DND-41 (cell line): ENCODE results near the gene TET1.
"Not testable (repeated sequence)": the region's sequence is repeated elsewhere in the genome, so short reads cannot be mapped to it uniquely, and the experiment has no call there.

ENCODE experiments used
- ATAC-seq: fragments of 200-7000 bp; cut with Tn5 transposase; 3 replicates; pipeline ENCODE4 v1.9.1; 2021; ENCODE audit warnings: low read depth; ENCODE audit not compliant: insufficient read depth
- DNase-seq: peaks from one replicate; pipeline ENCODE4 v3.0.0-alpha.2; 2020
- H2AFZ ChIP-seq: 2 replicates; pipeline ENCODE4 v1.6.0; 2012; ENCODE audit warnings: low read depth, low read length
- H3K27ac ChIP-seq: 2 replicates; pipeline ENCODE4 v1.5.1; 2012; ENCODE audit warnings: low read length, inconsistent platforms
- H3K27me3 ChIP-seq: fragments of 200-600 bp; sonication (generic); 2 replicates; pipeline ENCODE4 v1.6.0; 2012; ENCODE audit warnings: low read length, mild to moderate bottlenecking, inconsistent platforms; ENCODE audit not compliant: insufficient read depth, poor library complexity
- H3K36me3 ChIP-seq: 2 replicates; pipeline ENCODE4 v1.5.1; 2012; ENCODE audit warnings: low read length, inconsistent platforms; ENCODE audit not compliant: insufficient read depth
- H3K4me1 ChIP-seq: 2 replicates; pipeline ENCODE4 v1.5.1; 2012; ENCODE audit warnings: mild to moderate bottlenecking, low read length; ENCODE audit not compliant: insufficient read depth
- H3K4me2 ChIP-seq: 2 replicates; pipeline ENCODE4 v1.6.0; 2012; ENCODE audit warnings: mild to moderate bottlenecking, moderate library complexity, low read length, inconsistent platforms; ENCODE audit not compliant: insufficient read depth
- H3K4me3 ChIP-seq, 2 experiments: fragments of 200-600 bp in 1 of 2; shearing (Covaris generic) in 1 of 2; 2 replicates each; pipeline ENCODE4 v1.5.1; 2012 to 2016; ENCODE audit warnings: inconsistent platforms in 2 of 2, low read length in 2 of 2, mild to moderate bottlenecking in 2 of 2, low read depth in 1 of 2, moderate library complexity in 1 of 2
- H3K79me2 ChIP-seq: 2 replicates; pipeline ENCODE4 v1.6.0; 2012; ENCODE audit warnings: low read length, inconsistent platforms; ENCODE audit not compliant: insufficient read depth
- H3K9ac ChIP-seq: 2 replicates; pipeline ENCODE4 v1.6.0; 2012; ENCODE audit warnings: low read depth, mild to moderate bottlenecking, inconsistent platforms, low read length, moderate library complexity
- H3K9me3 ChIP-seq: 2 replicates; pipeline ENCODE4 v1.5.1; 2012; ENCODE audit warnings: low read length, moderate library complexity, mild to moderate bottlenecking, inconsistent platforms; ENCODE audit not compliant: insufficient read depth, severe bottlenecking
- H4K20me1 ChIP-seq: 2 replicates; pipeline ENCODE4 v1.6.0; 2012; ENCODE audit warnings: low read length; ENCODE audit not compliant: insufficient read depth
- EZH2 ChIP-seq: IDR thresholded peaks from 3 replicates; pipeline ENCODE4 v1.6.1; 2012; ENCODE audit warnings: borderline replicate concordance, low read depth, mild to moderate bottlenecking, moderate library complexity, low read length, inconsistent platforms; ENCODE audit not compliant: severe bottlenecking
- TF ChIP-seq, protein P1 (sequence below): IDR thresholded peaks from 2 replicates; pipeline ENCODE4 v1.5.1; 2012; ENCODE audit warnings: borderline replicate concordance, low read length, moderate library complexity, mild to moderate bottlenecking; ENCODE audit not compliant: poor library complexity, severe bottlenecking; ENCODE audit errors: extremely low read depth

Gene TET1

DNA sequence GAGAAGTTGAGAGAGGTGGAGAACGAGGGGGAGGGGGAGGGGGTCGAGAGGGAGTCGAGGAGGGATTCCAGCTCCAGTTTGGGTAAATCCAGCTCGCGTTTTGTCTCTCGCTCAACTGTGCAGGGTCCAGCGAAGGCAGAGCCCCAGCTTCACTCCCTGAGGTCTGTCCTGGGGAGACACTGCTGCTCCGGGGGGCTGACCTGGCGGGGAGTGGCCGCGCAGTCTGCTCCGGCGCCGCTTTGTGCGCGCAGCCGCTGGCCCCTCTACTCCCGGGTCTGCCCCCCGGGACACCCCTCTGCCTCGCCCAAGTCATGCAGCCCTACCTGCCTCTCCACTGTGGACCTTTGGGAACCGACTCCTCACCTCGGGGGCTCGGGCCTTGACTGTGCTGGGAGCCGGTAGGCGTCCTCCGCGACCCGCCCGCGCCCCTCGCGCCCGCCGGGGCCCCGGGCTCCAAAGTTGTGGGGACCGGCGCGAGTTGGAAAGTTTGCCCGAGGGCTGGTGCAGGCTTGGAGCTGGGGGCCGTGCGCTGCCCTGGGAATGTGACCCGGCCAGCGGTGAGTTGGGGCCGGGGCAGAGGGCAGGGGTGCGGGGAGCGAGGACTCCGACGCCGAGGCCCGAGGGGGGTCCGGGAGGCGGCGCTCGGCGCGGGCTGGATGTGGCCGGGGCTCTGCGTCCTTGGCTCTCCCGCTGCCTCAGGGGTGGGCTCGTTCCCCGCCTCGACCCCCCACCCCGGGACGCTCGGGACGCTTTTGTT is at the start of gene TET1:
TET1 (plus strand) TSS at position 152 of the 757 bp plus-strand sequence. CDS start 12,002 bp downstream, outside the sequence.
- Histone ChIP-seq H2AFZ (peak within 1 kb of the TSS; percentile 95), H3K4me2 (peak within 1 kb of the TSS; percentile 76), H3K27me3 (peaks cover 20% of the 10 kb centered on the region), H3K9me3 (no peaks in the 10 kb centered on the region), H3K79me2 (peaks cover 24% of the 10 kb centered on the region), H3K36me3 (no peaks in the 10 kb centered on the region; the same call in 1 of the 2 replicates), H3K27ac (peak within 1 kb of the TSS; percentile 57; the same call in 1 of the 2 replicates), H4K20me1 (no peaks in the 10 kb centered on the region), H3K4me3 (peak within 1 kb of the TSS; percentile 67 to 97), H3K4me1 (peaks cover 45% of the 10 kb centered on the region), H3K9ac (peak within 1 kb of the TSS; percentile 89)
- DNase-seq (peak; percentile 57), ATAC-seq (peak; percentile 60)
- TF ChIP-seq EZH2 = peak; percentile 95
- TF ChIP-seq, protein P1, sequence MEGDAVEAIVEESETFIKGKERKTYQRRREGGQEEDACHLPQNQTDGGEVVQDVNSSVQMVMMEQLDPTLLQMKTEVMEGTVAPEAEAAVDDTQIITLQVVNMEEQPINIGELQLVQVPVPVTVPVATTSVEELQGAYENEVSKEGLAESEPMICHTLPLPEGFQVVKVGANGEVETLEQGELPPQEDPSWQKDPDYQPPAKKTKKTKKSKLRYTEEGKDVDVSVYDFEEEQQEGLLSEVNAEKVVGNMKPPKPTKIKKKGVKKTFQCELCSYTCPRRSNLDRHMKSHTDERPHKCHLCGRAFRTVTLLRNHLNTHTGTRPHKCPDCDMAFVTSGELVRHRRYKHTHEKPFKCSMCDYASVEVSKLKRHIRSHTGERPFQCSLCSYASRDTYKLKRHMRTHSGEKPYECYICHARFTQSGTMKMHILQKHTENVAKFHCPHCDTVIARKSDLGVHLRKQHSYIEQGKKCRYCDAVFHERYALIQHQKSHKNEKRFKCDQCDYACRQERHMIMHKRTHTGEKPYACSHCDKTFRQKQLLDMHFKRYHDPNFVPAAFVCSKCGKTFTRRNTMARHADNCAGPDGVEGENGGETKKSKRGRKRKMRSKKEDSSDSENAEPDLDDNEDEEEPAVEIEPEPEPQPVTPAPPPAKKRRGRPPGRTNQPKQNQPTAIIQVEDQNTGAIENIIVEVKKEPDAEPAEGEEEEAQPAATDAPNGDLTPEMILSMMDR = peak; percentile 2

DNA sequence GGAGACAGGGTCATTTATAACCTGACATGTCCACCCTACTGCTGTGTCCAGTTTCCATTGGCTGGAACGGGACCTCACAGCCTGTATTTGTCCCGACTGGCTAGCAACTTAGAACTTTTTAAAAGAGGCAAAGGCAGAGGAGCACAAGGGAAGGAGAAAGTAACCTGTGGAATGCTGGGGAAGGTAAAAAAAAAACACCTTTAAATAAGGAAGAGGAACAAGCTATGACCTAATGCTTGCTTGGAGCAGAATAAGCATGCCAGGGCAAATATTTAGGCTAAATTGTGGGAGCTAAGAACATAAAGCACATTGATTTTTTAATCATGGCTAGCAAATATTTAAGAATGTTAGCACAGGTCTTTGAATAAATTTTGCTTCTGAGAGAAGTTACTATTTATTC is 43.9 kb upstream of the TET1 start:
- H4K20me1 ChIP-seq, H3K9ac ChIP-seq, ATAC-seq, H3K27ac ChIP-seq, H3K27me3 ChIP-seq, H3K9me3 ChIP-seq, H2AFZ ChIP-seq, H3K79me2 ChIP-seq, DNase-seq, H3K4me1 ChIP-seq, H3K4me2 ChIP-seq, H3K4me3 ChIP-seq, H3K36me3 ChIP-seq: not testable (repeated sequence)

DNA sequence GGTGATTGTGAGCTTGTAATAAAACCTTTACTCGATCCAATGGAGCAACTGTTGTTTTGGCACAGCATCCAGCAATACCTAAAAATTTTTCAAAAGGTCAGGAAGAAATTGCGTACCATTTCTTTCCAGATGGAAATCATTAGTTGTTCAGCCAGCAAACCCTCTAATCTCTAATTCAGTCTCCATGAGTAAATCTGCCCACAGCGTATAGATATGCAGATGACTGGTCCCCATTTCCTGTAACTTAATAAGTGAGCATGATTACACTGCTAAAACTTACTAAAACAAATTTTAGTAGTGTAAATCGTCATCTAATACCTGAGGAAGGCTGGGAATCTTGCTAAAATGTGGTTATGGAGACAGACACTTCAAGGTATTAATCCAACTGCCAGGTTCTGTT is 43.4 kb upstream of the TET1 start:
- Histone ChIP-seq H2AFZ (no peak overlapping the region), H3K27ac (no peak overlapping the region), H3K9me3 (no peaks in the 10 kb centered on the region), H3K79me2 (peaks cover 9% of the 10 kb centered on the region; the same call in 1 of the 2 replicates), H3K4me3 (no peak overlapping the region), H3K27me3 (no peaks in the 10 kb centered on the region), H3K4me2 (no peak overlapping the region), H4K20me1 (no peaks in the 10 kb centered on the region), H3K9ac (no peak overlapping the region), H3K4me1 (no peaks in the 10 kb centered on the region), H3K36me3 (0 out of 2 replicates have a peak, but pooled peaks cover 7% of the 10 kb centered on the region)
- DNase-seq = no peak
- TF ChIP-seq, protein P1 = no peak
- no peak for ATAC-seq

DNA sequence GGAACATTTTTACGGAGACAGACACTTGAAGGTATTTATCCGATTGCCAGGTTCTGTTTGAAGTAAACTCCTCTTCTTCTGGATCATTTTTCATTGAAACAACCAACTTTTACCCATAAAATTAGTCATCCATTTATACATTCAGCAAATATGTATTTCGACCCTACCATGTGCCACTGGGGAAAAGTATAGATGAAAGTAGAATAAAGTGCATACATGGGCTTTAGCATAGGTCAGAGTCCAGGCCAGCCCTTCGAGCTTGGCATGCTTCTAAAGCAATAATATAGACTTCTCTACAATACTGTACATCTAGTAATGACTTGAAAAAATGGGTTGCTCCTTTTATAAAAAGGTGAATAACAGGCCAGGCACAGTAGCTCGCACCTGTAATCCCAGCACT is 42.9 kb upstream of the TET1 start:
- ATAC-seq (no peak), DNase-seq (no peak)
- Histone ChIP-seq H3K27ac (no peak overlapping the region), H3K4me3 (no peak overlapping the region), H3K9ac (no peak overlapping the region), H3K79me2 (peaks cover 9% of the 10 kb centered on the region), H3K4me1 (no peaks in the 10 kb centered on the region), H2AFZ (no peak overlapping the region), H3K36me3 (peaks cover 7% of the 10 kb centered on the region; the same call in 1 of the 2 replicates), H4K20me1 (no peaks in the 10 kb centered on the region), H3K4me2 (no peak overlapping the region), H3K9me3 (no peaks in the 10 kb centered on the region), H3K27me3 (no peaks in the 10 kb centered on the region)
- TF ChIP-seq, protein P1 = no peak
- no peak for TF ChIP-seq EZH2

DNA sequence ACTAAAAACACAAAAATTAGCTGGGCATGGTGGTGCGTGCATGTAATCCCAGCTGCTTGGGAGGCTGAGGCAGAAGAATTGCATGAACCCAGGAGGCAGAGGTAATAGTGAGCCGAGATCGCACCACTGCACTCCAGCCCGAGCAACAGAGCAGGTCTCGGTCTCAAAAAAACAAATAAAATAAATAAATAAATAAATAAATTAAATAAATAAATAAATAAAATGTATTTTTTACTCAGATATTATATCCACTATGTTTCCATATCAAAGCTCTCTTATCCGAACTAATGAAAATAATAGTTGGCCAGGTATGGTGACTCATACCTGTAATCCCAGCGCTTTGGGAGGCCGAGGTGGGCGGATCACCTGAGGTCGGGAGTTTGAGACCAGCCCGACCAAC is 41.5 kb upstream of the TET1 start:
- H3K27ac ChIP-seq, H3K4me3 ChIP-seq, H3K4me1 ChIP-seq, H3K9ac ChIP-seq, DNase-seq, H3K9me3 ChIP-seq, H2AFZ ChIP-seq, H4K20me1 ChIP-seq, H3K27me3 ChIP-seq, H3K4me2 ChIP-seq, ATAC-seq: not testable (repeated sequence)
- peaks cover 16% of the 10 kb centered on the region for H3K36me3 ChIP-seq
- peaks cover 16% of the 10 kb centered on the region for H3K79me2 ChIP-seq

DNA sequence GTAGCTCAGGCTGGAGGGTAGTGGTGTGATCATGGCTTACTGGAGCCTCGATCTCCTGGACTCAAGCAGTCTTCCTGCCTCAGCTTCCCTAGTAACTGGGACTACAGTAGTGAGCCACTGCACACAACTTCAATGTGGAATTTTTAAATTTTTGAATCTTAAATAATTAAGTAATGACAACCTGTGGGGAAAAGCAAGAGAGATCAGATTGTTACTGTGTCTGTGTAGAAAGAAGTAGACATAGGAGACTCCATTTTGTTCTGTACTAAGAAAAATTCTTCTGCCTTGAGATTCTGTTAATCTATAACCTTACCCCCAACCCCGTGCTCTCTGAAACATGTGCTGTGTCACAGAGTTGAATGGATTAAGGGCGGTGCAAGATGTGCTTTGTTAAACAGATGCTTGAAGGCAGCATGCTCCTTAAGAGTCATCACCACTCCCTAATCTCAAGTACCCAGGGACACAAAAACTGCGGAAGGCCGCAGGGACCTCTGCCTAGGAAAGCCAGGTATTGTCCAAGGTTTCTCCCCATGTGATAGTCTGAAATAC is 34.6 kb upstream of the TET1 start:
- H3K4me1 ChIP-seq = peaks cover 17% of the 10 kb centered on the region
- H3K4me2 ChIP-seq, H2AFZ ChIP-seq, H3K9me3 ChIP-seq, H3K27ac ChIP-seq, H3K4me3 ChIP-seq, DNase-seq, H3K27me3 ChIP-seq, H4K20me1 ChIP-seq, H3K9ac ChIP-seq, ATAC-seq: not testable (repeated sequence)
- peaks cover 14% of the 10 kb centered on the region for H3K36me3 ChIP-seq
- H3K79me2 ChIP-seq = peaks cover 27% of the 10 kb centered on the region
